Suppressor macrophage treated with lipopolysaccharide for 1 hour (primary cell): ENCODE data around the gene CHAF1B.
"Not testable (repeated sequence)": the region's sequence is repeated elsewhere in the genome, so short reads cannot be mapped to it uniquely, and the experiment has no call there.

Experiments
- DNase-seq, 3 donors: peaks; one replicate each; pipeline ENCODE4 v3.0.0-alpha.2; 2020 to 2022

Gene CHAF1B

DNA sequence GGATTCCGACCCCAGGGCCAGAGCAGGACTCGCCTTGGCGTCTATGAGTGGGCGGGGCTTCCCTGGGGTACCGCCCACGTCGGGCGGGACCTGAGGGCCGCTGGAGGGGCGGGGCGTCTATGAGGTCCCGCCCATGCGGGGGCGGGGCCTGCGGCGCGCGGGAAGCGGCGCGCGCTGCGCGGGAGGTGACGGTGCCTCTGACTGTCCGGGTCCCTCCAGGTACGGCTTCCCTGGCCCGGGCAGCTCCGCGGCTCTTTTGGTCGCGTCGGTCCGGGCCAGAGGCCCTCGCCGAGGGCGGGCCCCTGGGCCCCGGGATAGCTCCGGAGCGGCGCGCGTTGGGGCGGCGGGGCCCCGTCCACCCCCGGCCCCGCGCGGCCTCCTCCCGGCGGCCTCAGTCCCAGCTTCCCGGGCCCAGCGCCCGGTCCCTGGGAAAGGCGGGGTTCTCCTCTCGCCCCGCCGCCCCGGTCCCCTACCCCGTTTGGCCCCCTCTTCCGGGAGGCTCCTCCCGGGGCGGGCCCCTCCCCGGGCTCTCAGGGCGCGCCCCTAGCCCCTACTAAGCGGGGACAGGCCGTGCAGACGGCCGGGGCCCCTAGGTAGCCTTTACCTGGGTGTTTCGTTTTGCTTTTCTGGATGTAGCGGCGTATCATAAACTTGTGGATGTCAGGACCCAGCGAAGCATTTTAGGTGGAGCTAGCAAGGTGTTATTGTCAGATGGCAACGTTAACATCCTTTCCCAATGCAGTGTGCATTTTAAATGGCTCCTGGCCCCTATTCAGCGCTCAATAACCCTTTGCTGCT, at the start of gene CHAF1B:
Gene CHAF1B (plus strand): TSS at position 160 of the 798 bp plus-strand sequence. CDS start 745 bp downstream, outside the sequence.
- DNase-seq, result peak; percentile 92 to 98 (median 96)

DNA sequence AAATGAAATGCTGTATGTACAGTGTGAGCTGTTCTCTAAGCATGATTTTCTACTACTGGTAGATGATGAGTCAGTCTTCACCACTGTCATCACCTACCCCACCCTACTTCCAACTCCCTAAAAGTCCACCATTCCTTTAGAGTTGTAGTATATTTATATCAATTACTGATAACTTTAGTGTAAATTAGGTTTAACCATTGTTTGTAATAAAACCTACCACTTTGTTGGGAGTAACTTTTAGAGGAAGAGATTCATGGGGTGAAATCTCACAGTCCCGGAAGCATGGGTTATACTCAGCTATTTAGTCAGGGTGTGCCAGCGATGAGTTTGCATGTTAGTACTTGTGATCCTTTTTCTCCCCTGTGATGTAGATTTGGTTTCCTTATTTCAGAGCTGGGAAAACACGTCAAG, 48.1 kb upstream of the CHAF1B start:
- DNase-seq, result peak; percentile 33 to 51 (median 39)

- no peak for DNase-seq
Measured at GRCh38 chr21:36338975-36339374, 46.2 kb upstream of the CHAF1B start.

DNA sequence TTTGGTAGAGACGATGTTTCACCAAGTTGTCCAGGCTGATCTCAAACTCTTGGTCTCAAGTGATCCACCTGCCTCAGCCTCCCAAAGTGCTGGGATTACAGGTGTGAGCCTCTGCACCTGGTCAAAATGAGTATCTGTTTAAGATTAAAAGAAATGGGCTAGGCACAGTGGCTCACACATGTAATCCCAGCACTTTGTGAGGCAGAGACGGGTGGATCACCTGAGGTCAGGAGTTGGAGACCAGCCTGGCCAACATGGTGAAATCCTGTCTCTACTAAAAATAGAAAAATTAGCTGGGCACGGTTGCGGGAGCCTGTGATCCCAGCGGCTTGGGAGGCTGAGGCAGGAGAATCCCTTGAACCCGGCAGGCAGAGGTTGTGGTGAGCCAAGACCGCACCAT, 42.6 kb upstream of the CHAF1B start:
- DNase-seq, result not testable (repeated sequence)

DNA sequence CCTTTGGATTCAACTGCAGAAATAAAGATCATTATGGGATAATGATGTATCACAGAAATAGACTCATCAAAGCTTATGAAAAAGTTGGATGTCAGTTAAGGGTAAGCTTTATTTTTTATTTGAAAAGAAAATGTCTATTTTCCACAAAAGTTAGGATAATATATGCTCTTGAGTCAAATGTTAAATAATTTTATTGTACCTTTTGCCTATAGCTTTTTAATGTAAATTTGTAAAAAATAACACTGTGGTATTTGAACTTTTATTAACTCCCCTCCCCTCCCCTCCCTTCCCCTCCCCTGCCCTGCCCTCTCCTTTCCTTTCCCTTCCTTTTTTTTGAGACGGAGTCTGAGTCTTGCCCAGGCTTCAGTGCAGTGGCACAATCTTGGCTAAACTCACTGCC, 40.3 kb upstream of the CHAF1B start:
- DNase-seq, result no peak

DNA sequence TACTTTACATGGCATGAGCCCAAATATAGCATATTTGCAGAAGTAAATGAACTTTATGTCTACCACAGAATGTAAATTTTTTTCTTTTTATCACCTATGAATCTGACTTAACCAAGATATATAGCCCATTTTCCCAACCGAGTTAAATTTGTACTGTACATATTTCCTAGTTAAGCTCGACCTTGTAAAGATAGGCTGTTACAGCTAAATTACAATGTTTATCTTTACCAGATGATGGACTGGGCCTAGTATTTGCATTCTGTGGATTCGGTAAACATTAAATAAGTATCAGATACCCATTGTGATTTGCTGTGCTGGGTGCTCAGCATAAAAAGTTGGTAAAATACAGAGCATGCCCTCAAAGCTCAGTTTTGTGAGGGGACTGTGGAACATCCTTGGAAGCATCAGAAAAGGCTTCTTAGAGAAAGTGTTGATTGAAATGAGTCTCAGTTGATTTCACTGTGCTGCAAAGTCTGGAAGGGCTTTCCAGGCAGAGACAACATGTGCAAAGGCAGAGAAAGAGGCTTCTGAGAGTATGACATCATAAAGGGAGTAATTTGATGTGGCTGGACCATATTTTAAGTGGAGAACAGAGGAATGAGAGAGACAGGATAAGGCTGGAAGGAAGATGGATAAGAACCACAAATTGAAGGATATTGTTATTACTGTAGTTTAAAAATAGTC, 37.8 kb upstream of the CHAF1B start:
- DNase-seq, result no peak

DNA sequence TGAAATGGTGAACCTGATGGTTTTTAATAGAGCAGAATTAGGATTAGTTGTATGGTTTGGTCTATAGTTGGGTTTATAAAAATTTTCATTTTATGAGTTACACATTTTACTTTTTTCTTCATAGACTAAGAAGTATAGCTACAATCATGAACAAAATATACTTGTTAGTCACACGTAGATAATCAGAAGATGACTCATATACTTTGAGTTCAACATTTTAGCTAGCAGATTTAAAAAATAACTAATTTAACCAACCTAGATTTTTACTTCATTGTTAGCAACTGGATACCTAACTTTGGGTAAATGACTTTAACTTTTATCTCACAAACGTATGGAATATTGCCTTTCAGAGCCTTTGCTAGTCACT, 37.2 kb upstream of the CHAF1B start:
- no peak for DNase-seq

GRCh38 chr21:36349315-36349714, 35.9 kb upstream of the CHAF1B start:
- no peak for DNase-seq

GRCh38 chr21:36350282-36350910, 34.8 kb upstream of the CHAF1B start:
- no peak for DNase-seq

GRCh38 chr21:36354918-36355680, 30.1 kb upstream of the CHAF1B start:
- DNase-seq, result no peak

- DNase-seq, result no peak
Measured at GRCh38 chr21:36355868-36356267, 29.3 kb upstream of the CHAF1B start.

GRCh38 chr21:36359185-36359584, 26.0 kb upstream of the CHAF1B start:
- no peak for DNase-seq

- DNase-seq, result no peak
Measured at GRCh38 chr21:36369064-36369685, 16.0 kb upstream of the CHAF1B start.

DNA sequence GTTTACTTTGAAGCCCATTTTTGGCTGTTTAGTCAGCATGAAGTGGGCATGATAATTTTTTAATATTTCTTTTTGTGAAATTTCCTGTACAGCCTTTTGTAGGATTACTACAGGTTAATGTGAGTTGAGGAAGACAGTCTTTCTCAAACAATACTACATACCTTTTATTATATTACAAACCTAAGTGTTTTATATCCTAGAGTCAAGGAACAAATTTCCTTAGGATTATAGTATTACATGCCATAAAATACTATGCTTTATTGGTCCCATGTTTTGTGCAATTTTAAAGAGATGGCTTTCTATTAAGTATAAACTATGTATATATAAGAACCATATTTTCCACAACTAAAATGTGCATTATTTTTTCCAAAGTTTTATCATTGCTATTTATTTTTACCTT, 9.2 kb upstream of the CHAF1B start:
- DNase-seq, result no peak

- DNase-seq, result no peak
Measured at GRCh38 chr21:36377391-36377842, 7.8 kb upstream of the CHAF1B start.

DNA sequence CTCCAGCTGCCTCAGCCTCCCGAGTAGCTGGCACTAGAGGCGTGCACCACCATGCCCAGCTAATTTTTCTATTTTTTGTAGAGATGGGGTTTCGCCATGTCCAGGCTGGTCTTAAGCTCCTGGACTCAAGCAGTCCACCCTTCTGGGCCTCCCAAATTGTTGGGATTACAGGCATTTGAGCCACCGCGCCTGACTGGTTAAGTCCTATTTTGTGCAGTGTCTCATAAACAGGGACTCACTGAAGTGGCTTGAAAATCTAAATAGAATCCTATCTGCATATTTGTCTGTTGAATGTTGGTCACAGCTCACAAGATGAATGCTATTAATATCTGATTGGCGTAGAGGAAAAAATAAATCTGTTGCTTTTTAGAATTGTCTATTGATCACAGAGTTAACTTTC, 5.9 kb upstream of the CHAF1B start:
- DNase-seq, result no peak

DNA sequence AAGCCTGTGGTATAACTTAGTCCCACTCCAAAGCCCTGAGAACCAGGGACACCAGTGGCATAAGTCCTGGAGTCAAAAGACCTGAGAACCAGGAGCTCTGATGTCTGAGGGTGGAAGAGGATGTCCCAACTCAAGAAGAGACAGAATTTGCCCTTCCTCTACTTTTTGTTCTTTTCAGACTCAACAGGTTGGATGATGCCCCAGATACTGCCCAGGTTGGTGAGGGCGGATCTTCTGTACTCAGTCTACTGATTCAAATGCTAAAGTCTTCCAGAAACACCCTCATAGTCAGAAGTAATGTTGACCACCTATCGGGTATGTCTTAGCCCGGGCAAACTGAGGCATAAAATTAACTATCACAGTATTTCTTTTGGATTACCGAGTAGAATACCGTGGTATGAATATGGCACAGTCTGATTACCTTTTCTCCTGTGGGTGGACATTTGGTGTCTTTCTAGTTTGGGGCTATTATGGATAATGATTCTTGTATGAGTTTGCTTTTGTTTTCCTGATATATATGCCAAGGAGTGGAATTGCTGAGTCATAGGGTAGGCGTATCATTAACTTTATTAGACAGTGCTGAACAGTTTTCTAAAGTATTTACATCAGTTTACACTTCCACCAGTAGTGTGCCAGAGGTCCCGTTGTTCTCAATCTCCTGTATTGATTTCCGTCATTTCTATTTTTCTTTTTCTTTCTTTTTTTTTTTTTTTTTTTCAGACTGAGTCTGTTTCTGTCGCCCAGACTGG, 3.2 kb upstream of the CHAF1B start:
- no peak for DNase-seq

DNA sequence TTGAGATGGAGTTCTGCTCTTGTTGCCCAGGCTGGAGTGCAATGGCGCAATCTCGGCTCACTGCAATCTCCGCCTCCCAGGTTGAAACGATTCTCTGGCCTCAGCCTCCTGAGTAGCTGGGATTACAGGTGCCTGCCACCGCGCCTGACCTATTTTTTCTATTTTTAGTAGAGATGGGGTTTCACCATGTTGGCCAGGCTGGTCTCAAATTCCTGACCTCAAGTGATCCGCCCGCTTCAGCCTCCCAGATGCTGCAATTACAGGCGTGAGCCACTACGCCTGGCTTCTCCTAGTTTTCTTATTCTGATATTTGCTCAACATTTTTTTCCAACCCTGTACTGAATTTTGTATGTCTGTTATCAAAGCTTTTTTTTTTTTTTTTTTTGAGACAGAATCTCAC, 2.5 kb upstream of the CHAF1B start:
- DNase-seq, result not testable (repeated sequence)

- DNase-seq, result no peak
Measured at GRCh38 chr21:36384885-36385232, 333 bp upstream of the CHAF1B start.

DNA sequence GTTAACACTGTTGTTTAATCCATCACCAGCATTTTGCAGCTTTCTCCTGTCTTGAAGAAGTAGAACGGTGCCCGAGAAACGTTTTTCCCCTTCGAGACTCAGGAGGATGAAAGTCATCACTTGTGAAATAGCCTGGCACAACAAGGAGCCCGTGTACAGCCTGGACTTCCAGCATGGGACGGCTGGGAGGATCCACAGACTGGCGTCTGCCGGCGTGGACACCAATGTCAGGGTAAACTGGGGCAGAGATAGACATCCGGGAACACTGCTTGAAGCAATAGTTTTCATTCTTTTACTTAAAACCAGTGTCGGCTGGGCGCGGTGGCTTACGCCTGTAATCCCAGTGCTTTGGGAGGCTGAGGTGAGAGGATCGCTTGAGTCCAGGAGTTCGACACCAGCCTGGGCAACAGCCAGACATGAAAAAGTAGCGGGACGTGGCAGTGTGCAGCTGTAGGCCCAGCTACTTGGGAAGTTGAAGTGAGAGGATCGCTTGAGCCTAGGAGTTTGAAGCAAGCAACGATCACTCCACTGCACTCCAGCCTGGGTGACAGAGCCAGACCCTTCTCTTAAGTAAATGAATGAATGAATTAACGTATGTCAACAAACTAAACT, 945 bp downstream of the CHAF1B start:
- no peak for DNase-seq

DNA sequence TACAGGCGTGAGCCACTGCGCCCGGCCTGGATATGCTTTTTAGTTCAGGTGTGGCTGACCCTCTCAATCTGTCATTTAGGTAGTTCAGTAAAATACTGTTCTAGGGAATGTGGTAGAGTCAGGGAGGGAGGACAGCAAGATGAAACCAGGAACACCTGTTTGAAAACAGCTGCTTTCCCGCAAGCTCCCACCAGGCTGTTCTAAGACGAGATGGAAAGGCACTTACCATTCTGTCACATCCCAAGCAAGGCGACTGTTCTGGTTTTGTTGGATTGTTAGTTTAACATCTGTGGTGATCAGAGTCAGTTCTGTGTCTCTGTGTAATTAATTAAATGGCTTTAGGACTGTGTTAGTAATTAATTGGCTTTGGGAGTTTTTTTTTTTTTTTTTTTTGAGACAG, 2.9 kb downstream of the CHAF1B start:
- DNase-seq, result no peak

GRCh38 chr21:36388835-36389234, 3.6 kb downstream of the CHAF1B start:
- peak in 1 of 3 donors; percentile 28 for DNase-seq
